H1 (cell line): Measurements from ENCODE around the gene JPH3. TPM values are rescaled to one million over a fixed set of nuclear protein-coding genes. Genes with fewer than 3 reads are reported as not detected.

Experiments
- BACH1 ChIP-seq: IDR thresholded peaks from 2 replicates; pipeline ENCODE4 v1.6.1; 2012; ENCODE audit warnings: low read length, improper control_type of control experiment
- CBX5 ChIP-seq: fragments of 300-800, 300-1000 bp; sonication (generic); IDR thresholded peaks from 2 replicates; pipeline ENCODE4 v1.7.1; 2016; ENCODE audit warnings: antibody characterized with exemption, low read length, low read depth
- GTF2F1 ChIP-seq: IDR thresholded peaks from 2 replicates; pipeline ENCODE4 v1.6.1; 2012; ENCODE audit warnings: low read depth, low read length, improper control_type of control experiment, borderline replicate concordance
- polyA plus RNA-seq, 7 experiments: library from polyadenylated mRNA; depleted of rRNA in 3 of 7; stranded (reverse) in 5 of 7; unstranded in 2 of 7; fragments of >200 nt in 5 of 7; fragments of 200-250 nt in 2 of 7; gene quantifications; 1 replicate in 5 of 7; 2 replicates in 1 of 7; 4 replicates in 1 of 7; pipeline versions ENCODE4 v1.2.1 to v1.2.3, GENCODE V29; 2011 to 2013; ENCODE audit warnings: missing spikeins in 2 of 7, mixed read lengths in 2 of 7
- total RNA-seq: library from RNA; stranded (reverse); fragmentation: NEBNext Ultra II Directional; extraction: Animal tissue kit (Norgen Biotek cat#: 25700); gene quantifications from 2 replicates; pipeline ENCODE4 v1.2.1, GENCODE V29; 2021
- TF ChIP-seq, protein P1 (sequence below): IDR thresholded peaks from 2 replicates; pipeline ENCODE4 v1.6.1; 2012; ENCODE audit warnings: inconsistent platforms

JPH3 gene
- total and polyA plus RNA-seq, 2 of the 8 experiments (the other 6 are each of a cell fraction or from before 2014, with no cell fraction given) = 10.3 to 28.3 TPM

DNA sequence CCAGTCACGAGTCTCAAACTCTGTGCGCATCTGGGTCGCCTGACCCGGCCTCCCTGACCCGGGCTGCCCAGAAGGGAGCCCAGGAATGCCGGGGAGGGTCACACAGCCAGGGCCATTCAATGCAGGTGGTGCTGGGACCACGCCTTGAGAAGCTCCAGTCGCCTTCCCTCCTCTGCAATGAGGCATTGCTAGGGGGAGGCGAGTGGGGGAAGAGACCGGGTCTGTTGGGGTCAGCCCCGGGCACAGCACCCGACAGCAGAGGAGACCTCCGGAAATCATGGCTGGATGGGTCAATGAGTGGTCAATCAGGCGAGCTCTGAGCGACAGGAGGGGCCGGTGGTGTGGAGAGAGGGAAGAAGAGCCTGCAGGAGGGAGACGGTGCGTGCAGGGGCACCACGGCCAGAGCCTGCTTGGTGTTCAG lies 13.3 kb downstream of the JPH3 start (continued):
- no peak for TF ChIP-seq CBX5
- TF ChIP-seq BACH1 = no peak
- TF ChIP-seq GTF2F1 = no peak
- TF ChIP-seq, protein P1, sequence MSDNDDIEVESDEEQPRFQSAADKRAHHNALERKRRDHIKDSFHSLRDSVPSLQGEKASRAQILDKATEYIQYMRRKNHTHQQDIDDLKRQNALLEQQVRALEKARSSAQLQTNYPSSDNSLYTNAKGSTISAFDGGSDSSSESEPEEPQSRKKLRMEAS = no peak
